ENCODE results near the gene THOC6.
"Not testable (repeated sequence)": the region's sequence is repeated elsewhere in the genome, so short reads cannot be mapped to it uniquely, and the experiment has no call there.

GRCh38 chr16:3069146-3069545 is 45.3 kb downstream of the THOC6 start:
- TF ChIP-seq, protein P1, sequence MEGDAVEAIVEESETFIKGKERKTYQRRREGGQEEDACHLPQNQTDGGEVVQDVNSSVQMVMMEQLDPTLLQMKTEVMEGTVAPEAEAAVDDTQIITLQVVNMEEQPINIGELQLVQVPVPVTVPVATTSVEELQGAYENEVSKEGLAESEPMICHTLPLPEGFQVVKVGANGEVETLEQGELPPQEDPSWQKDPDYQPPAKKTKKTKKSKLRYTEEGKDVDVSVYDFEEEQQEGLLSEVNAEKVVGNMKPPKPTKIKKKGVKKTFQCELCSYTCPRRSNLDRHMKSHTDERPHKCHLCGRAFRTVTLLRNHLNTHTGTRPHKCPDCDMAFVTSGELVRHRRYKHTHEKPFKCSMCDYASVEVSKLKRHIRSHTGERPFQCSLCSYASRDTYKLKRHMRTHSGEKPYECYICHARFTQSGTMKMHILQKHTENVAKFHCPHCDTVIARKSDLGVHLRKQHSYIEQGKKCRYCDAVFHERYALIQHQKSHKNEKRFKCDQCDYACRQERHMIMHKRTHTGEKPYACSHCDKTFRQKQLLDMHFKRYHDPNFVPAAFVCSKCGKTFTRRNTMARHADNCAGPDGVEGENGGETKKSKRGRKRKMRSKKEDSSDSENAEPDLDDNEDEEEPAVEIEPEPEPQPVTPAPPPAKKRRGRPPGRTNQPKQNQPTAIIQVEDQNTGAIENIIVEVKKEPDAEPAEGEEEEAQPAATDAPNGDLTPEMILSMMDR (IDR thresholded peaks at IDR 0.05; ENCODE audit: low read depth, low read length, missing input control) = not testable (repeated sequence)
- TF ChIP-seq, protein P2, sequence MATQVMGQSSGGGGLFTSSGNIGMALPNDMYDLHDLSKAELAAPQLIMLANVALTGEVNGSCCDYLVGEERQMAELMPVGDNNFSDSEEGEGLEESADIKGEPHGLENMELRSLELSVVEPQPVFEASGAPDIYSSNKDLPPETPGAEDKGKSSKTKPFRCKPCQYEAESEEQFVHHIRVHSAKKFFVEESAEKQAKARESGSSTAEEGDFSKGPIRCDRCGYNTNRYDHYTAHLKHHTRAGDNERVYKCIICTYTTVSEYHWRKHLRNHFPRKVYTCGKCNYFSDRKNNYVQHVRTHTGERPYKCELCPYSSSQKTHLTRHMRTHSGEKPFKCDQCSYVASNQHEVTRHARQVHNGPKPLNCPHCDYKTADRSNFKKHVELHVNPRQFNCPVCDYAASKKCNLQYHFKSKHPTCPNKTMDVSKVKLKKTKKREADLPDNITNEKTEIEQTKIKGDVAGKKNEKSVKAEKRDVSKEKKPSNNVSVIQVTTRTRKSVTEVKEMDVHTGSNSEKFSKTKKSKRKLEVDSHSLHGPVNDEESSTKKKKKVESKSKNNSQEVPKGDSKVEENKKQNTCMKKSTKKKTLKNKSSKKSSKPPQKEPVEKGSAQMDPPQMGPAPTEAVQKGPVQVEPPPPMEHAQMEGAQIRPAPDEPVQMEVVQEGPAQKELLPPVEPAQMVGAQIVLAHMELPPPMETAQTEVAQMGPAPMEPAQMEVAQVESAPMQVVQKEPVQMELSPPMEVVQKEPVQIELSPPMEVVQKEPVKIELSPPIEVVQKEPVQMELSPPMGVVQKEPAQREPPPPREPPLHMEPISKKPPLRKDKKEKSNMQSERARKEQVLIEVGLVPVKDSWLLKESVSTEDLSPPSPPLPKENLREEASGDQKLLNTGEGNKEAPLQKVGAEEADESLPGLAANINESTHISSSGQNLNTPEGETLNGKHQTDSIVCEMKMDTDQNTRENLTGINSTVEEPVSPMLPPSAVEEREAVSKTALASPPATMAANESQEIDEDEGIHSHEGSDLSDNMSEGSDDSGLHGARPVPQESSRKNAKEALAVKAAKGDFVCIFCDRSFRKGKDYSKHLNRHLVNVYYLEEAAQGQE (IDR thresholded peaks at IDR 0.05) = not testable (repeated sequence)
- TF ChIP-seq SP1 (IDR thresholded peaks at IDR 0.05); MAX (IDR thresholded peaks at IDR 0.05); HNF4A (conservative IDR thresholded peaks at IDR 0.05); YY1 (IDR thresholded peaks at IDR 0.05): not testable (repeated sequence)
